Transverse colon (tissue), 4 donors: Measurements from ENCODE around the gene BMERB1.

ENCODE experiments used
- CTCF ChIP-seq, 5 experiments: fragments of 200-600 bp in 3 of 5; fragments of 450-650 bp in 2 of 5; sonication (generic) in 3 of 5; IDR thresholded peaks; 1 replicate in 2 of 5; 2 replicates in 3 of 5; pipeline ENCODE4 v1.5.1; 2016 to 2017; ENCODE audit warnings: antibody characterized with exemption in 5 of 5, inconsistent platforms in 3 of 5, mild to moderate bottlenecking in 2 of 5, moderate library complexity in 1 of 5
- POLR2A ChIP-seq: fragments of 450-650 bp; IDR thresholded peaks from one replicate; pipeline ENCODE4 v1.6.1; 2016; ENCODE audit warnings: antibody characterized with exemption, mild to moderate bottlenecking, moderate library complexity
- POLR2AphosphoS5 ChIP-seq, 3 donors: sonication (generic); formaldehyde crosslinking; IDR thresholded peaks; one replicate each; pipeline ENCODE4 v1.6.1; 2016; ENCODE audit warnings: antibody characterized with exemption in 3 of 3

- TF ChIP-seq POLR2AphosphoS5 (IDR thresholded peaks at IDR 0.05) (no peak), POLR2A (no peak), CTCF (IDR thresholded peaks at IDR 0.05) (no peak)
These were observed 61.5 kb downstream of the BMERB1 start for GRCh38 chr16:15495898-15496297.
